HG03097 (cell line): Measurements from ENCODE around the gene KRTCAP2.

Source experiments
- ATAC-seq: cut with Tn5 transposase; IDR thresholded peaks from one replicate; pipeline ENCODE4 v1.9.1; 2021; ENCODE audit not compliant: unreplicated experiment, low FRiP score

The KRTCAP2 gene

DNA sequence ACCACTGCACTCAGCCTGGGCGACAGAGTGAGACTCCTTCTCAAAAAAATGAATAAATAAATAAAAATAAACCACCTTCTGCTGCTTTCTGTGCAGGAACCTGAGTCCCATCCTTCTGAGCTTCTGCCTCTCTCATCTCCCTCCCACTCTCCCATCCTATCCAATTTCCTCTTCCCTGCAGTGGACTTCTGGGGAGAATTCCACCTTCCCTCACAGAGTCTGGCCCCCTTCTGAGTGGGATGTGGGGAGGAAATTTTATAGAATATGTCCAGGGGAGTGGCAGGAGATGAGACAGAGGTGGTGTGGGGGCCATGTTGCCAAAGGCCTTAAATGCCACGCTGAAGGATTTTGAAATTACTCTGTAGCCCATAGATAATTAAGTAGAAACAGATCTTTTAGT is 50.8 kb downstream of the KRTCAP2 start:
- no peak for ATAC-seq

DNA sequence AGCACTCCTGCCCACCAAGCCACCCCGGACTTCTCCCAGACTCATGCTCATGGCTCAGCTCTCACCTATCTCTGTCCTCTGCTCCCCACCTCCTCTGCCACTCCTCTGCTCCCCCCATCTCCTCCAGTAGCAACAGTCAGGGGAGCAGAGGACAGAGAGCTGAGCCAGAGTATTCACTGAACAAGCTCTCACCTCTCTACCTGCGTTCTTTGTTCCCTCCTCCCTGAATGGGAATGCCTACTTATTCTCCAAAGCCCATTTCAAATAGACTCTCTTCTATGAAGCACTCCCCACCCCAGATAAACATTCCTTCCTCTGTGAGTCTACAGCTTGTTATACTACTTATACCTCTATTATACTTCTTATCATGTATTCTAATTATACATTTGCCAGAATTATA is 51.9 kb downstream of the KRTCAP2 start:
- no peak for ATAC-seq

DNA sequence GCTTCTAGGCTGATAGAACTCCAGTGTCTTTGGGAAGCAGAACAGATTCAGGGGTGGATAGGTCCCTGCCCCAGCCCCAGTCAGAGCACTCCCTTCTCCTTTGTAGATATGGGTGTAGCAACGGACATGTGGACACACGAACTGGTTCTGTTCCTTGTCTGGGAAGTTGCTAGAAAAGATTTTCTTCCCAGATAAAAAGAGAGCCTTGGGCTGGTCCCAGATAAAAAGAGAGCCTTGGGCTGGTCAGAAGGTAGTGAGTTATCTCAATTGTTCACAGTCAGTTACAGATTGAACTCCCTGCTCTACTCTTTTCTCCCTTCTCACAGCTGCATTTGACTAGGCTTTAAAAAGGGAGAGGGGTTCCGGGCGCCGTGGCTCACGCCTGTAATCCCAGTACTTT is 52.9 kb downstream of the KRTCAP2 start:
- ATAC-seq: no peak
